H1 (cell line): ENCODE measurements around the gene MAPRE2. TPM values are rescaled to one million over a fixed set of nuclear protein-coding genes. Genes with fewer than 3 reads are reported as not detected.

Experiments used
- BCL11A ChIP-seq, 2 experiments: IDR thresholded peaks; one replicate each; pipeline ENCODE4 v1.6.1; 2011; ENCODE audit warnings: low read depth in 2 of 2, low read length in 2 of 2, mild to moderate bottlenecking in 2 of 2
- CEBPB ChIP-seq: IDR thresholded peaks from 2 replicates; pipeline ENCODE4 v1.6.1; 2012; ENCODE audit warnings: low read depth, low read length
- CHD1 ChIP-seq: IDR thresholded peaks from 2 replicates; pipeline ENCODE4 v1.6.1; 2012; ENCODE audit warnings: low read depth, low read length, improper control_type of control experiment
- CHD2 ChIP-seq: IDR thresholded peaks from 2 replicates; pipeline ENCODE4 v1.6.1; 2012; ENCODE audit warnings: low read length, improper control_type of control experiment
- CHD7 ChIP-seq: fragments of 300-600 bp; sonication (generic); IDR thresholded peaks from 2 replicates; pipeline ENCODE4 v1.7.1; 2012; ENCODE audit warnings: low read length, moderate library complexity, mild to moderate bottlenecking, inconsistent platforms; ENCODE audit not compliant: insufficient replicate concordance
- JUN ChIP-seq: IDR thresholded peaks from 2 replicates; pipeline ENCODE4 v1.6.1; 2011; ENCODE audit warnings: low read depth, mild to moderate bottlenecking, improper control_type of control experiment, low read length
- MAX ChIP-seq: IDR thresholded peaks from 2 replicates; pipeline ENCODE4 v1.6.1; 2012; ENCODE audit warnings: inconsistent platforms
- TAF1 ChIP-seq: IDR thresholded peaks from 2 replicates; pipeline ENCODE4 v1.6.1; 2011; ENCODE audit warnings: mild to moderate bottlenecking, low read depth, low read length
- TAF7 ChIP-seq: optimal IDR thresholded peaks from 2 replicates; pipeline ENCODE3; 2011; ENCODE audit warnings: low read depth, mild to moderate bottlenecking, inconsistent platforms, low read length, moderate library complexity, borderline replicate concordance
- TBP ChIP-seq: IDR thresholded peaks from 2 replicates; pipeline ENCODE4 v1.6.1; 2011; ENCODE audit warnings: low read depth, low read length, improper control_type of control experiment
- TEAD4 ChIP-seq: IDR thresholded peaks from 2 replicates; pipeline ENCODE4 v1.6.1; 2012; ENCODE audit warnings: low read depth, low read length, inconsistent platforms, mixed read lengths
- polyA plus RNA-seq, 7 experiments: library from polyadenylated mRNA; depleted of rRNA in 3 of 7; stranded (reverse) in 5 of 7; unstranded in 2 of 7; fragments of >200 nt in 5 of 7; fragments of 200-250 nt in 2 of 7; gene quantifications; 1 replicate in 5 of 7; 2 replicates in 1 of 7; 4 replicates in 1 of 7; pipeline versions ENCODE4 v1.2.1 to v1.2.3, GENCODE V29; 2011 to 2013; ENCODE audit warnings: missing spikeins in 2 of 7, mixed read lengths in 2 of 7
- total RNA-seq: library from RNA; stranded (reverse); fragmentation: NEBNext Ultra II Directional; extraction: Animal tissue kit (Norgen Biotek cat#: 25700); gene quantifications from 2 replicates; pipeline ENCODE4 v1.2.1, GENCODE V29; 2021
- TF ChIP-seq, protein P1 (sequence below): IDR thresholded peaks from 2 replicates; pipeline ENCODE4 v1.6.1; 2011; ENCODE audit warnings: low read depth, mild to moderate bottlenecking, low read length; ENCODE audit not compliant: insufficient read depth

The MAPRE2 gene
- total and polyA plus RNA-seq, 2 of the 8 experiments (the other 6 are each of a cell fraction or from before 2014, with no cell fraction given), result 32.6 to 33.1 TPM

DNA sequence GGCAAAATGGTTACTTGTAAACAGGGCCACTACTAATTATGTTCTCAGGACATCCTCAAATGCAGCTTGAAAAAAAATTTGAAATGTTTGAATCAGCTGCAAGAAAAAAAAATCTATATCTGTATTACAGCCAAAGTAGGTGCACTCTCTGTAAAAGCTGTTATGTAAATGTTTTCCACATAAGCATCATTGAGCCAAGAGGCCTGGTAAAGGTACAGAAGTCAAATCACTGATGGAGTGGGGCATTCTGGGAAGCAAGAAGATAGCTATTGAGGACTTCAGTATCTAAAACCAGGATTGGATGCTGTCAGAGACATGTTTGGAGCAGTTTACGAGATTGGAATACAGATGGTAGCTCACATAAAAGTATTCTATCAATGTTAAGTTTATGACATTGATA, 80.3 kb downstream of the MAPRE2 start (continued):
- TF ChIP-seq CHD7 (no peak), CEBPB (no peak), CHD1 (no peak), BCL11A (IDR thresholded peaks at IDR 0.05; ENCODE audit: low read depth in 2 of 2, low read length in 2 of 2) (no peak), TAF7 (no peak), TAF1 (no peak), JUN (no peak), TBP (no peak), CHD2 (no peak), TEAD4 (no peak), MAX (no peak)
- TF ChIP-seq, protein P1, sequence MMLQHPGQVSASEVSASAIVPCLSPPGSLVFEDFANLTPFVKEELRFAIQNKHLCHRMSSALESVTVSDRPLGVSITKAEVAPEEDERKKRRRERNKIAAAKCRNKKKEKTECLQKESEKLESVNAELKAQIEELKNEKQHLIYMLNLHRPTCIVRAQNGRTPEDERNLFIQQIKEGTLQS, result no peak
